ENCODE measurements around the gene RYK. TPM values are rescaled to one million over a fixed set of nuclear protein-coding genes. Genes with fewer than 3 reads are reported as not detected.
"Not testable (repeated sequence)": the region's sequence is repeated elsewhere in the genome, so short reads cannot be mapped to it uniquely, and the experiment has no call there.

Gene RYK
- total RNA-seq, 4 donors from 2014 or later: 69.3 to 100 (median 84.7) TPM

- TF ChIP-seq CTCF (IDR thresholded peaks at IDR 0.05): no peak
- ATAC-seq (ENCODE audit: low FRiP score): no peak
- DNase-seq (ENCODE audit: low spot score): no peak
Observed at GRCh38 chr3:134235577-134236076, 15.0 kb downstream of the RYK start.

DNA sequence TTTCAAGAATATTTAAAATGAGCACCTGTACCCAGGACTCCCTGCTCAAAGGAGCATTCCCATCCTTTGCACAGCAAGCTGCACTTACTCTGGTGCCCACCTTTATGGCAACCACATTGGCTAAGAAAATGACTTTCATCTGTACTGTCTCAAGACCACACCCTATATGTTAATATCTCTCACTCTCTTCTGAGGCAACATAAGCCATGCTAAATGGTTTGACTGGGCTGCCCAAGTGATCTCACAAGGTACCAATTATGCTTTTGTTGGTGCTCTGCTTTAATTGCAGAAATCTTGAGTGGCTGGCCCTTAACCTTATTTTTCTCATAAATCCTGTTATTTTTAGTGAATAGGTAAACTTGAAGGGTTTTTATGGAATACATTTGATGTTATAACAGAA, 17.7 kb downstream of the RYK start:
- ATAC-seq (ENCODE audit: low FRiP score) (no peak), DNase-seq (ENCODE audit: low spot score) (no peak)
- TF ChIP-seq CTCF (IDR thresholded peaks at IDR 0.05): no peak

DNA sequence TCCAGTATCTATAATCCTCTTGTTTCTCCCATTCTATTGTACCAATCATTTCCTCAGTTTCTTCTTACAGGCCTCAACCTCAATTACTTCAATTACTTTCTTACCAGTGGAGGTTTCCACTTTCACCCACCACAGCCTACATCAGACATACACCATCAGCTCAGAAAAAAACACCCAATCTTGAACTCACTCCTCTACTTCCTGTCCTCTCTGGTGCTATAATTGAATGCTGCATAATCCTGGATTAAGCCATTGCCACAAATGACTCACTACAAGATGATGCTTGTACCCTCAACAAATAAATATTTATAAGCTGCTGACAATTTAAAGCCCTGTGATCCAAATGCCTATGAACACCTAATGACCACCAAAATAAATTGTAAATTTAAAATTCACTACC, 18.5 kb downstream of the RYK start:
- DNase-seq (ENCODE audit: low spot score) (no peak), ATAC-seq (ENCODE audit: low FRiP score) (no peak)
- no peak for TF ChIP-seq CTCF (IDR thresholded peaks at IDR 0.05)

GRCh38 chr3:134231131-134231530, 19.5 kb downstream of the RYK start:
- DNase-seq (ENCODE audit: low spot score): no peak
- ATAC-seq (ENCODE audit: low FRiP score): no peak
- TF ChIP-seq CTCF (IDR thresholded peaks at IDR 0.05): no peak

- DNase-seq (ENCODE audit: low spot score) (no peak), ATAC-seq (ENCODE audit: low FRiP score) (no peak)
- no peak for TF ChIP-seq CTCF (IDR thresholded peaks at IDR 0.05)
Observed at GRCh38 chr3:134229038-134229437, 21.6 kb downstream of the RYK start.

GRCh38 chr3:134228479-134228878, 22.2 kb downstream of the RYK start:
- ATAC-seq (ENCODE audit: low FRiP score): no peak
- DNase-seq (ENCODE audit: low spot score): no peak
- TF ChIP-seq CTCF (IDR thresholded peaks at IDR 0.05): no peak

- ATAC-seq (ENCODE audit: low FRiP score) (no peak), DNase-seq (ENCODE audit: low spot score) (no peak)
- no peak for TF ChIP-seq CTCF (IDR thresholded peaks at IDR 0.05)
Observed at GRCh38 chr3:134228035-134228434, 22.6 kb downstream of the RYK start.

DNA sequence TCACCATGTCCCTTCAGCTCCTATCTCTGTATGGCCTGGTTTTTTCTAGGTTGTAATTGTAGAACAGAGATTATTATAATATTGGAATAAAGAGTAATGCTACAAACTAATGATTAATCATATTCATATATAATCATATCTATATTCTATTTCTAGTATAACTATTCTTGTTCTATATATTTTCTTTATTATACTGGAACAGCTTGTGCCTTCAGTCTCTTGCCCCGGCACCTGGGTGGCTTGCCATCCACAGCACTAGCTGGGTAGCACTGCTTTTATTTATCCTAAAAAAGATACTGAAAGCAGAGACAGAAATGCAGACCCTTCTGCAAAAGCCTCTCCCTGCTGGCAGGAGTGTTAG, 25.9 kb downstream of the RYK start:
- DNase-seq (ENCODE audit: low spot score); ATAC-seq (ENCODE audit: low FRiP score): not testable (repeated sequence)

All from omental fat pad (tissue), 4 donors.